ENCODE data around the gene SDF4. TPM values are rescaled to one million over a fixed set of nuclear protein-coding genes. Genes with fewer than 3 reads are reported as not detected.
"Not testable (repeated sequence)": the region's sequence is repeated elsewhere in the genome, so short reads cannot be mapped to it uniquely, and the experiment has no call there.

SDF4 gene
- total RNA-seq, 1 experiment from 2014 or later, result 254 TPM

- H3K9me2 ChIP-seq (replicated peaks; ENCODE audit: low read length), result no peaks in the 10 kb centered on the region
- no peaks in the 10 kb centered on the region for H3K4me1 ChIP-seq (ENCODE audit: insufficient read depth, low read length)
- no peaks in the 10 kb centered on the region for H3F3A ChIP-seq (ENCODE audit: low read length, unreplicated experiment)
- H3K9me3 ChIP-seq (ENCODE audit: low read length), result no peaks in the 10 kb centered on the region
- ATAC-seq (no peak), DNase-seq (no peak)
- no peaks in the 10 kb centered on the region for H3K79me2 ChIP-seq (ENCODE audit: low read length)
- TF ChIP-seq CTCF (conservative IDR thresholded peaks at IDR 0.05; ENCODE audit: low read depth, low read length), result no peak
- intact Hi-C loops (cut with micrococcal nuclease), result no loop called here
- CTCF ChIA-PET, result no interaction called here
- H3K36me3 ChIP-seq (ENCODE audit: low read depth, low read length), result no peaks in the 10 kb centered on the region
- POLR2A ChIA-PET (ENCODE audit: unreplicated experiment), result no interaction called here
- H4K20me1 ChIP-seq (ENCODE audit: low read length), result no peaks in the 10 kb centered on the region
- no TSS peak for BruUV-seq (replicated peaks)
- H3K9ac ChIP-seq (ENCODE audit: low read length), result no peak overlapping the region
- H2AFZ ChIP-seq (ENCODE audit: low read length), result no peak overlapping the region
- H3K27ac ChIP-seq (ENCODE audit: low read length), result no peak overlapping the region
- H3K4me2 ChIP-seq (ENCODE audit: low read length), result no peak overlapping the region
- H3K27me3 ChIP-seq (ENCODE audit: low read length), result no peaks in the 10 kb centered on the region
- H3K4me3 ChIP-seq (ENCODE audit: low read length), result no peak overlapping the region
Observed at GRCh38 chr1:1178794-1179331, 52.9 kb downstream of the SDF4 start.

- POLR2A ChIA-PET (ENCODE audit: unreplicated experiment), result no interaction called here
- H3K4me1 ChIP-seq (ENCODE audit: insufficient read depth, low read length), result no peaks in the 10 kb centered on the region
- H3K36me3 ChIP-seq (ENCODE audit: low read depth, low read length), result no peaks in the 10 kb centered on the region
- DNase-seq (no peak), ATAC-seq (no peak)
- TF ChIP-seq EZH2 (IDR thresholded peaks at IDR 0.05; ENCODE audit: low read length, unreplicated experiment) (no peak), EZH2phosphoT487 (IDR thresholded peaks at IDR 0.05; ENCODE audit: borderline replicate concordance, low read length) (no peak), CTCF (conservative IDR thresholded peaks at IDR 0.05; ENCODE audit: low read depth, low read length) (no peak)
- intact Hi-C loops (cut with micrococcal nuclease), result no loop called here
- H2AFZ ChIP-seq (ENCODE audit: low read length), result no peak overlapping the region
- CTCF ChIA-PET, result interaction anchor here (0.6 kb wide), 1 partner anchor 55 kb away, joined by 6 read pairs; no protein-coding TSS in a partner anchor
- H3K9ac ChIP-seq (ENCODE audit: low read length), result no peak overlapping the region
- no peaks in the 10 kb centered on the region for H3K27me3 ChIP-seq (ENCODE audit: low read length)
- BruUV-seq (replicated peaks), result no TSS peak
- H3F3A ChIP-seq (ENCODE audit: low read length, unreplicated experiment), result no peaks in the 10 kb centered on the region
- H3K9me2 ChIP-seq (replicated peaks; ENCODE audit: low read length), result no peaks in the 10 kb centered on the region
- H4K20me1 ChIP-seq (ENCODE audit: low read length), result no peaks in the 10 kb centered on the region
- H3K4me3 ChIP-seq (ENCODE audit: low read length), result no peak overlapping the region
- H3K27ac ChIP-seq (ENCODE audit: low read length), result no peak overlapping the region
- no peak overlapping the region for H3K4me2 ChIP-seq (ENCODE audit: low read length)
- no peaks in the 10 kb centered on the region for H3K79me2 ChIP-seq (ENCODE audit: low read length)
- H3K9me3 ChIP-seq (ENCODE audit: low read length), result no peaks in the 10 kb centered on the region
Observed at GRCh38 chr1:1177452-1178206, 54.2 kb downstream of the SDF4 start.

- H3K4me1 ChIP-seq (ENCODE audit: insufficient read depth, low read length), result no peaks in the 10 kb centered on the region
- DNase-seq, result no peak
- H3K4me3 ChIP-seq (ENCODE audit: low read length), result no peak overlapping the region
- no peak overlapping the region for H3K27ac ChIP-seq (ENCODE audit: low read length)
- no peaks in the 10 kb centered on the region for H3K27me3 ChIP-seq (ENCODE audit: low read length)
- no peaks in the 10 kb centered on the region for H3K36me3 ChIP-seq (ENCODE audit: low read depth, low read length)
- H3F3A ChIP-seq (ENCODE audit: low read length, unreplicated experiment), result no peaks in the 10 kb centered on the region
- no peak for ATAC-seq
- BruUV-seq (replicated peaks), result no TSS peak
- no peaks in the 10 kb centered on the region for H3K79me2 ChIP-seq (ENCODE audit: low read length)
- TF ChIP-seq CTCF (conservative IDR thresholded peaks at IDR 0.05; ENCODE audit: low read depth, low read length) (no peak), EZH2phosphoT487 (IDR thresholded peaks at IDR 0.05; ENCODE audit: borderline replicate concordance, low read length) (no peak), EZH2 (IDR thresholded peaks at IDR 0.05; ENCODE audit: low read length, unreplicated experiment) (no peak)
- intact Hi-C loops (cut with micrococcal nuclease), result no loop called here
- no peak overlapping the region for H2AFZ ChIP-seq (ENCODE audit: low read length)
- no peak overlapping the region for H3K9ac ChIP-seq (ENCODE audit: low read length)
- no peaks in the 10 kb centered on the region for H3K9me3 ChIP-seq (ENCODE audit: low read length)
- H4K20me1 ChIP-seq (ENCODE audit: low read length), result 0 out of 2 replicates have a peak, but pooled peaks cover 4% of the 10 kb centered on the region
- ChIA-PET POLR2A (ENCODE audit: unreplicated experiment) (no interaction called here), CTCF (interaction anchor here (0.6 kb wide), 1 partner anchor 54 kb away, joined by 6 read pairs; no protein-coding TSS in a partner anchor)
- no peak overlapping the region for H3K4me2 ChIP-seq (ENCODE audit: low read length)
- H3K9me2 ChIP-seq (replicated peaks; ENCODE audit: low read length), result no peaks in the 10 kb centered on the region
Observed at GRCh38 chr1:1176931-1177330, 54.9 kb downstream of the SDF4 start.

DNA sequence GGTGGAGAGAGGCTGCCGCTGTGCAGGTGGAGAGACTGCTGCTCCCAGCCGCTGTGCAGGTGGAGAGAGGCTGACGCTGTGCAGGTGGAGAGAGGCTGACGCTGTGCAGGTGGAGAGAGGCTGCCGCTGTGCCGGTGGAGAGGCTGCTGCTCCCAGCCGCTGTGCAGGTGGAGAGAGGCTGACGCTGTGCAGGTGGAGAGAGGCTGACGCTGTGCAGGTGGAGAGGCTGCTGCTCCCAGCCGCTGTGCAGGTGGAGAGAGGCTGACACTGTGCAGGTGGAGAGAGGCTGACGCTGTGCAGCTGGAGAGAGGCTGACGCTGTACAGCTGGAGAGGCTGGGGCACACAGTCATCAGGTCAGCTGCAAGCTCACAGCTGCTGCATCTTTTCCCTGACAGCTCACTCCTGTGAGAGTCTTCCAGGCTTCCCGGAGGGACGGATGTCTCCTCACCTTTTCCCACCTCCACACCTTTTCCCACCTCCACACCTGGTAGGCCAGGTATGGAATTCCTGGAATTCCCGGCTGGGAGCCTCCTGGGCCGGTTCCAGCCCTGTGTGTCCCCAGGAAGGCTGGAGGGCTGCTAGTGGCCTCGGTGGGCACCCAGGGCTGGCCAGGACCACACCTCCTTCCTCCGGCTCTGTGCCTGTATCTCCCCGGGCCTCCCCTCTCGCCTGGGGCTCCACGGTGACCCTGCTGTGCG lies 55.6 kb downstream of the SDF4 start:
- ATAC-seq; H3K79me2 ChIP-seq (ENCODE audit: low read length); H3F3A ChIP-seq (ENCODE audit: low read length, unreplicated experiment); H3K9me2 ChIP-seq (replicated peaks; ENCODE audit: low read length); H3K4me1 ChIP-seq (ENCODE audit: insufficient read depth, low read length); H3K4me3 ChIP-seq (ENCODE audit: low read length); H3K27me3 ChIP-seq (ENCODE audit: low read length); H3K36me3 ChIP-seq (ENCODE audit: low read depth, low read length); CTCF ChIA-PET; BruUV-seq (replicated peaks); H3K9me3 ChIP-seq (ENCODE audit: low read length); H3K4me2 ChIP-seq (ENCODE audit: low read length); H2AFZ ChIP-seq (ENCODE audit: low read length); DNase-seq; H3K27ac ChIP-seq (ENCODE audit: low read length); H4K20me1 ChIP-seq (ENCODE audit: low read length); H3K9ac ChIP-seq (ENCODE audit: low read length); POLR2A ChIA-PET (ENCODE audit: unreplicated experiment); intact Hi-C loops (cut with micrococcal nuclease): not testable (repeated sequence)

Data from PC-3 (cell line).